ENCODE data around the gene PHF11.

DNA sequence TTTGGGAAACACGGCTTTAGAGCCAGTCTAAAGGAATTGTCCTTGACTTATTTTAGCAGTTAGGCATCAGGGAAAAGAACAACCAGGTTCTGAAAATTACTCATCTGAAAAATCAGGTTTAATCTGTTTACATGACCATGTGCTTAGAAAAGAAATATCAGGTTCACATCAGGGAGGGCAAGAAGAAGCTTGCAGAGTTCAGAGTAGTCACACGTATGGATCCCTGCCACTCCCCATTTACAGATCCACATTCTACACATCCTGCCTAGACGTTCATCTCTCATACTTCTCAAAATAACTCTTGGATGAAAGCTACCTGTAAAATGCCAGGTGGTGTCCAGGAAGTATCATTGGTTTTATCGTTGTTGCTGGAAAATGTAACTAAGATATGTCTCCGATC lies 14.0 kb upstream of the PHF11 start:
- TF ChIP-seq NFIC (IDR thresholded peaks at IDR 0.05; ENCODE audit: borderline replicate concordance) (no peak), EP300 (IDR thresholded peaks at IDR 0.05; ENCODE audit: borderline replicate concordance in 1 of 2, low read depth in 1 of 2, low read length in 1 of 2) (no peak), EZH2phosphoT487 (IDR thresholded peaks at IDR 0.05; ENCODE audit: borderline replicate concordance, low read depth) (no peak), POLR2AphosphoS5 (IDR thresholded peaks at IDR 0.05; ENCODE audit: low read depth, low read length) (no peak), MAX (IDR thresholded peaks at IDR 0.05; ENCODE audit: low read depth) (no peak), RAD21 (IDR thresholded peaks at IDR 0.05; ENCODE audit: low read length) (no peak), FOXM1 (IDR thresholded peaks at IDR 0.05; ENCODE audit: low read depth) (no peak), SIN3A (IDR thresholded peaks at IDR 0.05; ENCODE audit: borderline replicate concordance, low read depth, low read length) (no peak), MXI1 (IDR thresholded peaks at IDR 0.05; ENCODE audit: low read depth, low read length) (no peak), USF2 (IDR thresholded peaks at IDR 0.05; ENCODE audit: borderline replicate concordance, low read depth, low read length) (no peak), TCF12 (IDR thresholded peaks at IDR 0.05) (no peak)
- TF ChIP-seq, protein P1, sequence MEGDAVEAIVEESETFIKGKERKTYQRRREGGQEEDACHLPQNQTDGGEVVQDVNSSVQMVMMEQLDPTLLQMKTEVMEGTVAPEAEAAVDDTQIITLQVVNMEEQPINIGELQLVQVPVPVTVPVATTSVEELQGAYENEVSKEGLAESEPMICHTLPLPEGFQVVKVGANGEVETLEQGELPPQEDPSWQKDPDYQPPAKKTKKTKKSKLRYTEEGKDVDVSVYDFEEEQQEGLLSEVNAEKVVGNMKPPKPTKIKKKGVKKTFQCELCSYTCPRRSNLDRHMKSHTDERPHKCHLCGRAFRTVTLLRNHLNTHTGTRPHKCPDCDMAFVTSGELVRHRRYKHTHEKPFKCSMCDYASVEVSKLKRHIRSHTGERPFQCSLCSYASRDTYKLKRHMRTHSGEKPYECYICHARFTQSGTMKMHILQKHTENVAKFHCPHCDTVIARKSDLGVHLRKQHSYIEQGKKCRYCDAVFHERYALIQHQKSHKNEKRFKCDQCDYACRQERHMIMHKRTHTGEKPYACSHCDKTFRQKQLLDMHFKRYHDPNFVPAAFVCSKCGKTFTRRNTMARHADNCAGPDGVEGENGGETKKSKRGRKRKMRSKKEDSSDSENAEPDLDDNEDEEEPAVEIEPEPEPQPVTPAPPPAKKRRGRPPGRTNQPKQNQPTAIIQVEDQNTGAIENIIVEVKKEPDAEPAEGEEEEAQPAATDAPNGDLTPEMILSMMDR (IDR thresholded peaks at IDR 0.05) = no peak
- TF ChIP-seq, protein P2, sequence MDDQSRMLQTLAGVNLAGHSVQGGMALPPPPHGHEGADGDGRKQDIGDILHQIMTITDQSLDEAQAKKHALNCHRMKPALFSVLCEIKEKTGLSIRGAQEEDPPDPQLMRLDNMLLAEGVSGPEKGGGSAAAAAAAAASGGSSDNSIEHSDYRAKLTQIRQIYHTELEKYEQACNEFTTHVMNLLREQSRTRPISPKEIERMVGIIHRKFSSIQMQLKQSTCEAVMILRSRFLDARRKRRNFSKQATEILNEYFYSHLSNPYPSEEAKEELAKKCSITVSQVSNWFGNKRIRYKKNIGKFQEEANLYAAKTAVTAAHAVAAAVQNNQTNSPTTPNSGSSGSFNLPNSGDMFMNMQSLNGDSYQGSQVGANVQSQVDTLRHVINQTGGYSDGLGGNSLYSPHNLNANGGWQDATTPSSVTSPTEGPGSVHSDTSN (IDR thresholded peaks at IDR 0.05) = no peak
